K562 (cell line): ENCODE measurements around the gene RXRA. TPM values are rescaled to one million over a fixed set of nuclear protein-coding genes. Genes with fewer than 3 reads are reported as not detected.

Experiments
- BDP1 ChIP-seq: IDR thresholded peaks from 3 replicates; pipeline ENCODE4 v1.6.1; 2011; ENCODE audit not compliant: insufficient read length, insufficient read depth
- ETS2 ChIP-seq: IDR thresholded peaks from 2 replicates; pipeline ENCODE4 v1.6.1; 2016; ENCODE audit warnings: borderline replicate concordance, missing genetic modification characterization, mild to moderate bottlenecking, moderate library complexity, missing compliant biosample characterization; ENCODE audit not compliant: poor library complexity, severe bottlenecking
- ETV1 ChIP-seq: fragments of 450-650 bp; conservative IDR thresholded peaks from 2 replicates; pipeline ENCODE4 v1.6.1; 2016; ENCODE audit warnings: missing genetic modification characterization, control low read depth, low read depth, missing compliant biosample characterization
- EZH2 ChIP-seq: IDR thresholded peaks from 2 replicates; pipeline ENCODE4 v1.6.1; 2012; ENCODE audit warnings: low read depth, mild to moderate bottlenecking, inconsistent platforms, low read length, borderline replicate concordance
- GATAD2A ChIP-seq: fragments of 450-650 bp; IDR thresholded peaks from 2 replicates; pipeline ENCODE4 v1.6.1; 2017
- HMG20A ChIP-seq: fragments of 450-650 bp; formaldehyde crosslinking; conservative IDR thresholded peaks from 2 replicates; pipeline ENCODE4 v1.4.0; 2020; ENCODE audit warnings: mild to moderate bottlenecking, mixed read lengths
- HSF4 ChIP-seq: fragments of 250-450 bp; sonication (Bioruptor Pico); IDR thresholded peaks from 2 replicates; pipeline ENCODE4 v2.1.2; 2022; ENCODE audit warnings: mild to moderate bottlenecking, moderate library complexity, borderline replicate concordance
- KAT2B ChIP-seq: IDR thresholded peaks from one replicate; pipeline ENCODE4 v1.6.1; 2012; ENCODE audit warnings: low read depth, mild to moderate bottlenecking, control low read depth, inconsistent platforms, low read length, moderate library complexity
- KHSRP ChIP-seq: fragments of 450-650 bp; IDR thresholded peaks from 2 replicates; pipeline ENCODE4 v1.6.1; 2017
- MAFF ChIP-seq: IDR thresholded peaks from 2 replicates; pipeline ENCODE4 v1.6.1; 2012; ENCODE audit warnings: low read length, improper control_type of control experiment
- MXI1 ChIP-seq: IDR thresholded peaks from 2 replicates; pipeline ENCODE4 v1.6.1; 2011; ENCODE audit warnings: low read depth, mild to moderate bottlenecking, improper control_type of control experiment, low read length
- NFYB ChIP-seq: IDR thresholded peaks from 2 replicates; pipeline ENCODE4 v1.6.1; 2011; ENCODE audit warnings: mild to moderate bottlenecking, moderate library complexity; ENCODE audit not compliant: insufficient read length; ENCODE audit errors: extremely low read depth
- PML ChIP-seq: IDR thresholded peaks from 2 replicates; pipeline ENCODE4 v1.6.1; 2012; ENCODE audit warnings: low read length, inconsistent platforms
- POLR2A ChIP-seq: fragments of 450-650 bp; conservative IDR thresholded peaks from 2 replicates; pipeline ENCODE4 v1.6.1; 2016
- POLR2AphosphoS2 ChIP-seq: IDR thresholded peaks from 2 replicates; pipeline ENCODE4 v1.6.1; 2012; ENCODE audit warnings: low read length, improper control_type of control experiment
- SIRT6 ChIP-seq: IDR thresholded peaks from one replicate; pipeline ENCODE4 v1.6.1; 2012; ENCODE audit warnings: low read depth, mild to moderate bottlenecking, control low read depth, inconsistent platforms, low read length, moderate library complexity
- SMAD1 ChIP-seq: fragments of 150-350 bp; IDR thresholded peaks from 2 replicates; pipeline ENCODE4 v1.6.1; 2014; ENCODE audit warnings: low read length, low read depth; ENCODE audit not compliant: partially characterized antibody
- SMARCE1 ChIP-seq: fragments of 450-650 bp; IDR thresholded peaks from 2 replicates; pipeline ENCODE4 v1.7.1; 2016; ENCODE audit warnings: mild to moderate bottlenecking
- SMC3 ChIP-seq: conservative IDR thresholded peaks from 2 replicates; pipeline ENCODE4 v1.6.1; 2011; ENCODE audit warnings: low read depth, low read length, improper control_type of control experiment; ENCODE audit not compliant: insufficient read depth
- SRSF1 ChIP-seq: fragments of 200-400 bp; formaldehyde crosslinking; IDR thresholded peaks from 2 replicates; pipeline ENCODE4 v1.6.1; 2017; ENCODE audit warnings: mild to moderate bottlenecking, low read depth, low read length, moderate library complexity
- STAG1 ChIP-seq: sonication (generic); formaldehyde crosslinking; IDR thresholded peaks from 2 replicates; pipeline ENCODE4 v1.5.0; 2020; ENCODE audit warnings: missing genetic modification reagents, borderline replicate concordance
- STAT5A ChIP-seq: IDR thresholded peaks from 2 replicates; pipeline ENCODE4 v1.6.1; 2012; ENCODE audit warnings: low read length, inconsistent platforms, borderline replicate concordance
- XRCC3 ChIP-seq: fragments of 450-650 bp; IDR thresholded peaks from 2 replicates; pipeline ENCODE4 v1.6.1; 2017; ENCODE audit warnings: mild to moderate bottlenecking, moderate library complexity
- YBX1 ChIP-seq: fragments of 450-650 bp; IDR thresholded peaks from 2 replicates; pipeline ENCODE4 v1.7.1; 2016; ENCODE audit warnings: mild to moderate bottlenecking
- ZEB2 ChIP-seq: fragments of 450-650 bp; IDR thresholded peaks from 2 replicates; pipeline ENCODE4 v1.6.1; 2016
- ZFP1 ChIP-seq: fragments of 450-650 bp; formaldehyde crosslinking; IDR thresholded peaks from 2 replicates; pipeline ENCODE4 v1.4.0; 2020; ENCODE audit warnings: mild to moderate bottlenecking, mixed read lengths
- ZNF263 ChIP-seq: sonication (generic); formaldehyde crosslinking; IDR thresholded peaks from 2 replicates; pipeline ENCODE4 v1.8.0; 2022; ENCODE audit warnings: mild to moderate bottlenecking, missing genetic modification reagents, borderline replicate concordance
- polyA plus RNA-seq, 8 experiments: library from polyadenylated mRNA; depleted of rRNA in 4 of 8; stranded (reverse) in 5 of 8; unstranded in 3 of 8; fragments of >200 nt; fragmentation: Nextera tagmentation in 2 of 8; fragmentation: Illumina TruSeq in 1 of 8; extraction: Ambion mirVana in 2 of 8; extraction: Trizol in 1 of 8; gene quantifications; 2 replicates each; pipeline versions ENCODE4 v1.2.1 to v1.2.3, GENCODE V29; 2011 to 2014; ENCODE audit warnings: inconsistent platforms in 1 of 8, missing spikeins in 1 of 8
- total RNA-seq, 7 experiments: library from RNA; depleted of rRNA in 6 of 7; stranded (reverse); fragments of >200 nt in 6 of 7; fragmentation: Illumina TruSeq in 2 of 7; extraction: Trizol in 2 of 7; gene quantifications; 2 replicates each; pipeline versions ENCODE4 v1.2.1 to v1.2.3, GENCODE V29; 2011 to 2021; ENCODE audit warnings: low replicate concordance in 1 of 7
- TF ChIP-seq, protein P1 (sequence below): fragments of 250-450 bp; sonication (Bioruptor Pico); IDR thresholded peaks from 2 replicates; pipeline ENCODE4 v1.8.0; 2021; ENCODE audit warnings: borderline replicate concordance, mild to moderate bottlenecking, moderate library complexity; ENCODE audit not compliant: poor library complexity, severe bottlenecking
- TF ChIP-seq, protein P2 (sequence below): IDR thresholded peaks from 2 replicates; pipeline ENCODE4 v1.6.1; 2014; ENCODE audit warnings: antibody characterized with exemption
- TF ChIP-seq, protein P3 (sequence below): fragments of 450-650 bp; formaldehyde crosslinking; IDR thresholded peaks from 2 replicates; pipeline ENCODE4 v1.4.0; 2022; ENCODE audit warnings: mild to moderate bottlenecking, moderate library complexity

Gene RXRA
- total and polyA plus RNA-seq, 9 of the 15 experiments (the other 6 are each of a cell fraction or from before 2014, with no cell fraction given) = 0.35 to 23.6 (median 4.6) TPM

DNA sequence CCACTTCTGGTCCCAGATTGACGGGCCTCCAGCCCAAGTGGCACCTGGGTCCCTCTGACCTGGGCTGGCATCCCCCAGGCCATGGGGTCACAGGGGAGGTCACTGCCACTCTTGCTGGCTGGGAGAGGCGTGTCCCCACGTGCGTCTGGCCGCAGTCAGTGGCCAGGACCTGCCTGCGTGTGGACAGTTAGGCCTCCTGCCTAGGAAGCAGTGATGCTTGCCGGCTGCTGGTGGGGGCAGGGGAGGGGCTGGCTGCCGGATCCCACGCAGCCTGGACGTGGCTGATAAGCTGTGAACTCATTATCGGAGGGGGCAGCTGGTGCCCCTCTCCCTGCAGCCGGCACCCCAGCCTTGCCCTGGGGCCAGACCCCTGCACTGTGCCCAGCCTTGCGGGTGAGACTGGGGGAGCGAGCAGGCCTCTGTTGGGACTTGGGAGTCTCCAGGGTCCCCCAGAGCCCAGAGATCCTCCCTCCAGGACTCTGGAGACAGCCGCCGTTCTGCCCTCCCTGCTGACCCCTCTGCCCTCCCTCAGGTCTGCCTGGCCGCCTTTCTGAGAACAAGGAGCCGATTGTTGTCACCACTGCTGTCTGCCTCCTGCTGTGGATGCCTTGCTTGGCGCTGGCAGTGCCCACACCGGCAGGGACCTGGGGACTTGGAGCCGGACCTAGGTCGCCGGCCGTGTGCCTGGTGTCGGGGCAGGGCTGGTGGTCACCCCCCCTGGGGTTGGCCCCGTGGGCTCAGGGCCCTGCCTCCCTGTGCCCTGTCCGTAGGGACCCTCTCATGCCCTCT is 12.3 kb downstream of the RXRA start (continued):
- peak; percentile 87 for TF ChIP-seq ETV1 (tag)
- TF ChIP-seq KHSRP = peak; percentile 87
- peak; percentile 98 for TF ChIP-seq SMARCE1
- TF ChIP-seq HSF4 (CRISPR knock-in tag) = no peak
- TF ChIP-seq, protein P1, sequence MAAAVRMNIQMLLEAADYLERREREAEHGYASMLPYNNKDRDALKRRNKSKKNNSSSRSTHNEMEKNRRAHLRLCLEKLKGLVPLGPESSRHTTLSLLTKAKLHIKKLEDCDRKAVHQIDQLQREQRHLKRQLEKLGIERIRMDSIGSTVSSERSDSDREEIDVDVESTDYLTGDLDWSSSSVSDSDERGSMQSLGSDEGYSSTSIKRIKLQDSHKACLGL (CRISPR knock-in tag) = peak; percentile 78
- TF ChIP-seq SIRT6 = no peak
- TF ChIP-seq ZEB2 = no peak
- TF ChIP-seq MAFF = no peak
- TF ChIP-seq YBX1 = no peak
- TF ChIP-seq ZFP1 (CRISPR knock-in tag) = no peak
- TF ChIP-seq STAG1 = no peak
- no peak for TF ChIP-seq EZH2
- no peak for TF ChIP-seq POLR2AphosphoS2
- TF ChIP-seq POLR2A = no peak
- TF ChIP-seq SRSF1 = no peak
- TF ChIP-seq ZNF263 (CRISPR knock-in tag) = no peak; the same call in 1 of the 2 replicates
- no peak for TF ChIP-seq KAT2B
- no peak for TF ChIP-seq NFYB
- TF ChIP-seq SMC3 = no peak
- peak; percentile 94 for TF ChIP-seq PML
- peak; percentile 95 for TF ChIP-seq STAT5A
- peak; percentile 92 for TF ChIP-seq MXI1
- TF ChIP-seq, protein P2, sequence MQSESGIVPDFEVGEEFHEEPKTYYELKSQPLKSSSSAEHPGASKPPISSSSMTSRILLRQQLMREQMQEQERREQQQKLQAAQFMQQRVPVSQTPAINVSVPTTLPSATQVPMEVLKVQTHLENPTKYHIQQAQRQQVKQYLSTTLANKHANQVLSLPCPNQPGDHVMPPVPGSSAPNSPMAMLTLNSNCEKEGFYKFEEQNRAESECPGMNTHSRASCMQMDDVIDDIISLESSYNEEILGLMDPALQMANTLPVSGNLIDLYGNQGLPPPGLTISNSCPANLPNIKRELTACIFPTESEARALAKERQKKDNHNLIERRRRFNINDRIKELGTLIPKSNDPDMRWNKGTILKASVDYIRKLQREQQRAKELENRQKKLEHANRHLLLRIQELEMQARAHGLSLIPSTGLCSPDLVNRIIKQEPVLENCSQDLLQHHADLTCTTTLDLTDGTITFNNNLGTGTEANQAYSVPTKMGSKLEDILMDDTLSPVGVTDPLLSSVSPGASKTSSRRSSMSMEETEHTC = peak; percentile 70; the same call in 1 of the 2 replicates
- TF ChIP-seq ETS2 (tag) = no peak
- TF ChIP-seq XRCC3 = no peak
- TF ChIP-seq, protein P3, sequence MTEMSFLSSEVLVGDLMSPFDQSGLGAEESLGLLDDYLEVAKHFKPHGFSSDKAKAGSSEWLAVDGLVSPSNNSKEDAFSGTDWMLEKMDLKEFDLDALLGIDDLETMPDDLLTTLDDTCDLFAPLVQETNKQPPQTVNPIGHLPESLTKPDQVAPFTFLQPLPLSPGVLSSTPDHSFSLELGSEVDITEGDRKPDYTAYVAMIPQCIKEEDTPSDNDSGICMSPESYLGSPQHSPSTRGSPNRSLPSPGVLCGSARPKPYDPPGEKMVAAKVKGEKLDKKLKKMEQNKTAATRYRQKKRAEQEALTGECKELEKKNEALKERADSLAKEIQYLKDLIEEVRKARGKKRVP (CRISPR knock-in tag) = 0 out of 2 replicates have a peak, but pooled peaks have one; percentile 36
- TF ChIP-seq SMAD1 = peak; percentile 76
- TF ChIP-seq BDP1 = no peak
- no peak for TF ChIP-seq HMG20A (CRISPR knock-in tag)
- peak; percentile 74 for TF ChIP-seq GATAD2A
